ENCODE data around the gene ZNF208. TPM values are rescaled to one million over a fixed set of nuclear protein-coding genes. Genes with fewer than 3 reads are reported as not detected.
A peak's percentile ranks its signal among the peaks of the same experiment; 100 is the strongest.
"Not testable (repeated sequence)": the region's sequence is repeated elsewhere in the genome, so short reads cannot be mapped to it uniquely, and the experiment has no call there.

Gene ZNF208
- 10 to 100 TPM; 11.0 to 16.9 TPM for total RNA-seq
- long read RNA-seq, donor 1, result 0 reads
- long read RNA-seq, donor 2, result 0 reads

DNA sequence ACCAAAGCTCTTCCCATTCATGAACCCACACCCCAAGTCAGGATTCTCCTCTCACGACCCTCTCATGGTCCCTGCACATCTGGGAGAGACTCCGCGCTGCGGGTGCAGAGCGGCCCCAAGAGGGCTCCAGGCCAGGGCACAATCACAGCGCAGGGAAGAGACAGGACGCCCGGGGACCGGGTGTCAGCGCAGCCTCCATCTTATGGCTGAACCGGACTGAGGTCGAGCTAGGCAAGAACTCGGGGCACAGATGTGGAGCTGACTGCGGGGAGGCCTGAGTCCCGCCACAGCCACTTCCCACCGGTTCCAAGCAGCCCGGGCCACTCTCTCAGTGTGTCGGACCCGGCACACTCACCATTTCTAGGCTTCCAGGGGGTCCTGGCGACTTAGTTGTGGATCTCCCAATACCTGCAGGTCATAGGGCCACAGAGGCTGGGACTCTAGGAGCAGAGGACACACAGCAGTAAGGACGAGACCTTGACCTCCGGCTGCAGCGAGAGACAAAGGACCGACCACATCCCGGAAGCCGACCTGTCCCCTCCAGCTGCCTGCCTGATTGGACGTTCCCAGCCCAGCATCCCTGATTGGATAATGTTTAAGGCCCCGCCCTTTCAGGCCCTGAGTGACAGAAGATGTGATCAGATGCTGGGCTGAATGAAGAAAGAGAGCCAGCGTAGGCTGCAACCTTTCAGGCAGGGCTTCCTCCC lies at the start of gene ZNF208:
Gene ZNF208 (minus strand): TSS at position 507 of the 707 bp plus-strand sequence. CDS start 149 bp downstream, at position 358.
- peak; percentile 79 for DNase-seq (ENCODE audit: low spot score)
- intact Hi-C loops (cut with DNase I), result not testable (repeated sequence)

DNA sequence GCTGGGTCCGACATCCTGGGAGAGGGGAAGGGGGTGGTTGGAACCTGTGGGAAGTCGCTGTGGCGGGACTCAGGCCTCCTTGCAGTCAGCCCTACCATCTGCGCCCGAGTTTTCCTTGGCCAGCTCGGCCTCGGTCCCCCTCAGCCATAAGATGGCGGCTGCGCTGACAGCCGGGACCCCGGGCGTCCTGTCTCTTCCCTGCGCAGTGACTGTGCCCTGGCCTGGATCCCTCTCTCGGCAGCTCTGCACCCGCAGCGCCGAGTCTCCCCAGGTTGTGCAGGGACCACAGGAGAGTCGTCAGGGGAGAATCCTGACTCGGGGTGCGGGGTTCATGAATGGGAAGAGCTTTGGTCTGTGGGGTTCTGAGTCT lies 41.9 kb upstream of the ZNF208 start:
- no peak for DNase-seq (ENCODE audit: low spot score)
- intact Hi-C loops (cut with DNase I), result no loop called here

DNA sequence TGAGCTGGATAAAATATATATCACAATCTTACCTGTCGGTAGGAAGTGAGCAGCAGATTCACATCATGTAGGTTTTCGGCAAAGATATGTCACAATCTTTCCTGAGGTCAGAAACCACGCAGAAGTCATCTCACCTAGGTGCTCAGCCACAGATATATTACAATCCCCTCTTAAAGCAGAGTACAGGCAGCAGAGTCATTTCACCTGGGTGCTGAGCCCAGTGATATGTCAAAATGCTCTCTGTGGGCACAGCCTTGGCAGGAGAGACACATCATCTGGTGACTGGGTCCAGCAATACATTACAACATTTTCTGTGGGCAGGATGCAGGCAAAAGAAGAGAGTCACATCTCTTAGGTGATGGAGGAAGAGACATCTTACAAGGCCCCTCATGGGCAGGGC lies 30.4 kb upstream of the ZNF208 start:
- intact Hi-C loops (cut with DNase I); DNase-seq (ENCODE audit: low spot score): not testable (repeated sequence)

DNA sequence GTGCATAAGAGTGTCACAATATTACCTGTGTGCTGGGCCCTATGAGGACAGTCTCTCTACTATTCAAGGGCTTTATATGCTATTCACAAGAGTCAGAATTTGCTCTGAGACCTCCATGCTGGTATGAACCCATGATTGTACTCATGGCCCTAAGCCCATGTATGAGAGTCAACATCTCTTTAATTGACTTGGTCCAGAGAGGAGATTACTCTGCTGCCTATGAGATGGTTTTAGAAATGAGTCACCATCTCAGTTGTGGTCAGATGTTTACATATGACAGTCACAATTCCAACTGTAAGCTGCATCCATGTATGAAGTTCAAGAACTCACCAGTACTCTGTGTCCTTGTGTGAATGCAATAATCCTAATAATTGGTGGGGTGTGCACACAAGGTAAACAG lies 19.9 kb upstream of the ZNF208 start:
- no peak for DNase-seq (ENCODE audit: low spot score)
- intact Hi-C loops (cut with DNase I), result no loop called here

DNA sequence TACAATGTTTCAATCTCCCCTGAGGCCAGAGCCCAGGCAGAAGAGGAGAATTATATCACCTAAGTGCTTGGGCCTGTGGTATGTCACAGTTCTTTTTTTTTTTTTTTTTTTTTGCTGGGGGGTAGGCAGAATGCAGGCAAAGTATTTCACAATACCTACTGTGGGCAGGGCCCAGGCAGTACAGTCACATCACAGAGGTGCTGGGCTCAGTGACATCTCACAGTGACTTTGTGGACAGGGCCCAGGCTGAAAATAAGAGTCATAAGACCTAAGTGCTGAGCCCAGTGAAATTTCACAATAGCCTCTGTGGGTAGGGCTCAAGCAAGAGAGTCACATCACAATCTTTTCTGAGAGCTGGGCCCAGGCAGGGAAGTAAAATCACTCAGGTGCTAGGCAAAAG lies 15.9 kb upstream of the ZNF208 start:
- intact Hi-C loops (cut with DNase I), result no loop called here
- DNase-seq (ENCODE audit: low spot score), result no peak

DNA sequence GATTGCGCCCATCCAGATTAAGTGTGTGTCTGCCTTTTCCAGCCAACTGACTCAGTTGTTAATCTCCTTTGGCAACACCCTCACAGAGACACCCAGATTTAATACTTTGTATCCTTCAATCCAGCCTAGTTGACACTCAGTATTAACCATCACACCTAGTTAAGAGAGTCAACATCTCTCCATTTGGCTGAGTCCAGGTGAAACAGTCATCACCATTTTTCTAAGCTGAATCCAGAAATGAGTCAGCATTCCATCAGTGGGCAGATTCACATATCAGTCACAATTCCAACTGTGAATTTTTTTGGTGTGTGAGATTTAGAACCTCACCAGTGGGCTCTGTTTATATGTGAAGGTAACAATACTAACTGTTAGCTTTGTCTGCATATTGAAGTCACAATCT lies 14.8 kb upstream of the ZNF208 start:
- DNase-seq (ENCODE audit: low spot score); intact Hi-C loops (cut with DNase I): not testable (repeated sequence)

DNA sequence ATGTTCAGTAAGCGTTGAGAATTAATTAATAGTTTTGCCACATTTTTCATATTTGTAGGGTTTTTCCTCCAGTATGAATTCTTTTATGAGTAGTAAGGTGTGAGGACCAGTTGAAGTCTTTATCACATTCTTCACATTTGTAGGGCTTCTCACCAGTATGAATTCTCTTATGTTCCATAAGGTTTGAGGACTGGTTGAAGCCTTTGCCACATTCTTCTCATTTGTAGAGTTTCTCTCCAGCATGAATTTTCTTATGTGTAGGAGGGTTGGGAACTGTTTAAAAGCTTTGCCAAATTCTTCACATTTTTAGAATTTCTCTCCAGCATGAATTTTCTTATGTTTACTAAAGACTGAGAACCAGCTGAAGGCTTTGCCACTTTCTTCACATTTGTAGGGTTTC lies 40.3 kb downstream of the ZNF208 start:
- no peak for DNase-seq (ENCODE audit: low spot score)
- intact Hi-C loops (cut with DNase I), result no loop called here

DNA sequence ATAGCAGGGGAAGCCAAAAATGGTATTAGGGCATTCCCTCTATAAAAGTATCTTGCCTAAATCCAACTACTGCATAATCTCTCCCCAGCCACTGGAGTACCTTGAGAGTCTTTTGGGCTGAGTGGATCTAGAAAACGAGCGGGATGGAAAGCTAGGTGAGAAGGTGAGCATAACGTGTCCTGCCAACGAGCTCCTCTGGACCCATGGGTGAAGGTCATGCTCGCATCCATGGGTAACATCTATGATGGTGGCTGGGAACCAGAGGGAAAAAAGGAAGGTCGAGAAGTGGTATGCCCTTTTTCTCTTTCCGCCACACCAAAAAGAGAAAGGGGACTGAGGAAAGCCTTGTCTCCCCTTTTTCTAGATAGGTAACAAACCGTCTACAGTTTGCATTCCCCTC lies 63.0 kb downstream of the ZNF208 start:
- DNase-seq (ENCODE audit: low spot score), result no peak
- intact Hi-C loops (cut with DNase I), result no loop called here

DNA sequence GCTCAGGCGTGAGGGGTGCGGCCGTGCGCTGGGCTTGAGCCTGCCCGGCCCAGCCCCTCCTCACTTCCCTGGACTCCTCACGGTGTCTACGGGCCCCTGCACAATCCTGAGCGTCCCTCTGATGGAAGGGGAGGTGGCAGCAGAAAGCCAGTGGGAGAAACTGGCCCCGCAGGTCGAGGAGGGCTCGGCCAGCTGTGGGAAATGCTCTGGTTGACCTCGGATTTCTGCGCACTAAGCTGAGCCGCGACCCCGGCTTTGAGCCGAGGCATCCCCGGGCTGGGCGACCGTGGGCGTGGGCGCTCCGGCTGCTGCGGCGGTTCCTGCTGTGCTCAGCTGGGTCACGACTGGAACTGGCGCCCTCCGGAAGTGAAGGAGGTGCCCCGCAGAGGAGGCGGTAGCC lies 70.1 kb downstream of the ZNF208 start:
- DNase-seq (ENCODE audit: low spot score), result no peak
- intact Hi-C loops (cut with DNase I), result no loop called here

DNA sequence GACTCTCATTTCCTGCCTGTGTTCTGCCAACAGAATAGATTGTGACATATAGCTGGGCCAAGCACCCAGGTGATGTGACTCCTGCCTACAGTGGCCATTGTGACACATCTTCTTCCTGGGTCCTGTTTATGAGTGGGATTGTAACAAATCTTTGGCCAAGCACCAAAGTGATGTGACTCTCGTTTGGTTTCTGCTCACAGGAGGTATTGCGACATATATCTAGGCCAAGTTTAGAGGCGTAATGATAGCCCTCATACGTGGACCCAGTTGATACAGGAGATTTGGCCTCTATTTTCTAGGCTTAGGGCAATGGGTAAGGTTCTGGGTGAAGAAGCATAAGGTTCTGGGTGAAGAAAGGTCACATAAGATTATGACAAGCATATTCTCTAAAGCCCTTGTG lies 76.2 kb downstream of the ZNF208 start:
- no peak for DNase-seq (ENCODE audit: low spot score)
- intact Hi-C loops (cut with DNase I), result no loop called here

DNA sequence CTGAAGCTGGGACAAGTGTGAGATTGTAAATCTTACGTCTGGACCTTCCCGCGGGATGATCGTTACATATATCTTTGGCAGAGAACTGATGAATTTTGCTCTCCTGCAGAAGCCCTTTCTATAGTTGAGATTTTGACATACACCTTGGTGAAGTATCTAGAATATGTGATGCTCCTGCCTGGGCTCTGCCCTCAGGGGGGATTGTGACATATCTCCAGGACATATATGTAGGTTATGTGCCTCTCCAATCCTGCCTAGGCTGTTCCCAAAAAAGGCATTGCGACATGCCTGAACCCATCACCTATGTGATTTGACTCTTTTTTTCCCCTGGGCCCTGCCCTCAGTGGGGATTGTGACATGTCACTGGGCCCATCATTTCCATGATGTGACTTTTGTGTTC lies 76.6 kb downstream of the ZNF208 start:
- DNase-seq (ENCODE audit: low spot score), result no peak
- intact Hi-C loops (cut with DNase I), result no loop called here

DNA sequence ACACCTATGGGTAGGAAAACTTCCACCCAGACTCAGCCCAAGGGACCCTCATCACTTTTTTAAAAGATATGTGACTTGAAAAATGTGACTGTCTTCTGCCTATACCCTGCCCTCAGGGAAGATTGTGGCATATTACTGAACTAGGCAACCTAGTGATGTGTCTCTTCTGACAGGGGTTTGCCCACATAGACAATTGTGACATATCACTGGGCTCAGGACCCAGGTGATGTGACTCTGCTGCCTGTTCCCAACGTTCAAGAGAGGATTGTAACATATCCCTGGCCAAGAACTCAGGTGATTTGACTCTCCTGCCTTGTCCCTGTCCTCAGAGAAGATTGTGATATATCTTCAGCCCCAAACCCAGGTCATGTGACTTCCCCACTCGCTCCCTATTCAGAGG lies 88.5 kb downstream of the ZNF208 start:
- intact Hi-C loops (cut with DNase I), result no loop called here
- no peak for DNase-seq (ENCODE audit: low spot score)

DNA sequence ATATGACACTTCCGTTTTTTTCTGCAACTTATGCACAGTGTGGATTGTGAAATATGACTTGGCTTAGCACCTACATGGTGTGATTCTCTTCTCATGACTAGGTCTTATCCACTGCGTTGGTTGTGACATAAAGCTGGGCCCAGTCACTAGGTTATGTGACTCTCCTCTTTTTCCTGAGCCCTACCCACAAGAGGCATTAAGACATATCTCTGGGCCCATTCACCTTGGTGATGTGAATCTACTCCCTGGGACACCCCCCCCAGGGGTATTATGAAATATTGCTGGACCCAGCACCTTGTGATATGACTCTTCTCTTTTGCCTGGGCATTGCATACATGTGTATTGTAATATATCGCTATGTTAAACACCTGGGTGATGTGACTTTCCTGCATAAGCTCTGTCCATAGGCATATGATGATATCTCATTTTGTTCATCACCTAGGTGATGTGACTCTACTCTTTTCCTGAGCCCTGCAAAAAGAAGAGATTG lies 89.0 kb downstream of the ZNF208 start:
- intact Hi-C loops (cut with DNase I), result no loop called here
- no peak for DNase-seq (ENCODE audit: low spot score)

DNA sequence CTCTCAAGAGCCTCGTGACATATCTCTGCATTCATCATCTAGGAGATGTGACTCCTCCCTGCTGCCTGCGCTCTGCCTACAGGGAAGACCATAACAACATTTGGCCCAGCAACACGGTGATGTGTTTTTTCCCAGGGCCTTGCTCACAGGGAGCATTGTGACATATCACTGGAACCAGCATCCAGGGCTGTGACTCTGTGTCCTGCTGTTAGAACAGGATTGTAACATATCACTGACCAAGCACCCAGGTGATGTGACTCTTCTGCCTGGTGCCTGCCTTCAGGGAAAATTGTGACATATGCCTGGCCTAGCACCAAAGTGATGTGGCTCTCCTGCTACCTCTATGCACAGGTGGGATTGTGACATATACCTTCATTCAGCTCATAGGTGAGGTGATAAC lies 95.3 kb downstream of the ZNF208 start:
- no peak for DNase-seq (ENCODE audit: low spot score)
- intact Hi-C loops (cut with DNase I), result no loop called here

DNA sequence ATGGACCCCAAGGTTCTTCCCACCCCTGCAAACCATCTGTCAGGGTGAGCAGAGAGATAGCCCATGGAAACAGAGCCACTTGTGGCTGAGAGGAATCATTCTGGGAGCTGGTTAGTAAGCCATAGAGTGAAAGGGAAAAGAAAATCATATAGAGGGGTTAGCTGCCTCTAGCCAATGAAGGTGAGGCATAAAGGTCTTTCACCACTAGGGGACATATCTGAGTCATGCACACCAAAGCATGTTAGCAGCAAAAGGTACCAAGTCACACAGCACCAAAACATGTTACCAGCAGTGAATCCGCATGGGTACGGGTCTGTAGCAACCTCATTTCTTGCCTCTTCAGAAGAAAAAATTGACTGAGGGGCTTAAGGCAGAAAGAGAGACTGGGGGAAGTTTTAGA lies 98.1 kb downstream of the ZNF208 start:
- intact Hi-C loops (cut with DNase I), result no loop called here
- DNase-seq (ENCODE audit: low spot score), result no peak

DNA sequence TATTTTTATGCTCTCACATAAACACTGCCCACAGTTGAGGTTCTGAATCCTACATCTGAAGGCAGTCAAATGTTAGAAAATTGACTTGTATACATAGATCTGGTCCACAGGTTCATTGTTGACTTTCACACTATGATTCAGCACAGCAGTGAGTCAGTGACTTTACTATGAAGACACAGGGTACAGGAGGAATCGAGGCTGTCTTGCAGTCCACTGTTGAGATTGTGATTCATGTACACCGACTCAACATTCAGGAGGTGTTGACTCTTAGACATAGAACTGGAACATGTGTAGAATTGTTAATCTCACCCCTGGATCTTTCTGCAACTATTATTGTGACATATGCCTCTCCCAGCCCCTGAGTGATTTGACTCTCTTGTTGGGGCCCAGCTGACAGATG lies 100.4 kb downstream of the ZNF208 start:
- intact Hi-C loops (cut with DNase I), result no loop called here
- no peak for DNase-seq (ENCODE audit: low spot score)

DNA sequence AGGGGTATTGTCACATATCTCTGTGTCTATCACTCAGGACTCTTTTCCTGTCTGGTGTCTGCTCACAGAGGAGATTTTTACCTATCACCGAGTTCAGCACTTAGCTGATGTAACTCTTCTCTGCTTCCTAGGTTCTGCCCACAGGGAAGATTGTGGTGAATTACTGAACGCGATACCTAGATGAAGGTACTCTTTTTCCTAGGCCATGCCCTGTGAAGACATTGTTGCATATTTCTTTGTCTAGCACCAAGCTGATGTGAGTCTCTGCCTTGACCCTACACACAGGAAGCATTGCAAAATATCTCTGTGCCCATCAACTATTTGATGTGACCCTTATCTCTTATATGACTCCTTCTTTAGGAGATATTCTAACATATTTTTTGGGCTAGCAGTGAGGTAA lies 102.7 kb downstream of the ZNF208 start:
- DNase-seq (ENCODE audit: low spot score), result no peak
- intact Hi-C loops (cut with DNase I), result loop anchor here in 1 of 2 donors (5.0 kb wide), 1 partner anchor 1651 kb away; no protein-coding TSS in a partner anchor

DNA sequence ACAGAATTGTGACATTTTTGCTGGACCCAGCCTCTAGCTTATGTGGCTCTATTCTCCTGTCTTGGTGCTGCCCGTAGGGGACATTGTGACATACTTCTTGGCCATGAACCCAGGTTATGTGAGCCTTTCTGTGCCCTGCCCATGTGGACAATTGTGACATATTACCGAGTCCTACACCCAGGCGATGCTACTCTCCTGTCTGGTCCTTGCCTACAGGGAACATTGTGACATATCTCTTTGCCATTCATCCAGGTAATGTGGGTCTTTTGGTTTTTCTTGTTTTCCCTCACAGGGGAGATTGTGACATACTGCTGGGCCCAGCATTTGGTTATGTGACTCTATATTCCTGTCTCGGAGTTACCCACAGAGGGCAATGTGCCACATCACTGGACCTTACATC lies 103.2 kb downstream of the ZNF208 start:
- intact Hi-C loops (cut with DNase I), result loop anchor here in 1 of 2 donors (5.0 kb wide), 1 partner anchor 1650 kb away; no protein-coding TSS in a partner anchor

DNA sequence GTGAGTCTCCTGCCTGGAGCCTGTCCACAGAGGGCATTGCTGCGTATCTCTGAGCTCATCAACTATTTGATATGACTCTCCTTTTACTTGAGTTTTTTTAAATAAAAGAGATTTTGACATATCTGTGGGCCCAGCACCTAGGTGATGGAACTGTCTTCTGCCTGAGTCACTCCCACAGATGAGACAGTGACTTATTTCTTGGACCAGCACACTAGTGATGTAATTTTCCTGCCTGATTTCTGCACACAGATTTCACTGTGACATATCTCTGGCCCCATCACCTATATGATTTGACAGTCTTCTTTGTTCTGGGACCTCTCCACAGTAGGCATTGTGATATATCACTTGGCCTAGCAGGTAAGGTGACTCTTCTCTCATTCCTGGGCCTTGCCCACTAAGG lies 108.2 kb downstream of the ZNF208 start:
- no peak for DNase-seq (ENCODE audit: low spot score)
- intact Hi-C loops (cut with DNase I), result no loop called here

More for the DNA sequence above, 103.2 kb downstream of the ZNF208 start:
- no peak for DNase-seq (ENCODE audit: low spot score)

DNA sequence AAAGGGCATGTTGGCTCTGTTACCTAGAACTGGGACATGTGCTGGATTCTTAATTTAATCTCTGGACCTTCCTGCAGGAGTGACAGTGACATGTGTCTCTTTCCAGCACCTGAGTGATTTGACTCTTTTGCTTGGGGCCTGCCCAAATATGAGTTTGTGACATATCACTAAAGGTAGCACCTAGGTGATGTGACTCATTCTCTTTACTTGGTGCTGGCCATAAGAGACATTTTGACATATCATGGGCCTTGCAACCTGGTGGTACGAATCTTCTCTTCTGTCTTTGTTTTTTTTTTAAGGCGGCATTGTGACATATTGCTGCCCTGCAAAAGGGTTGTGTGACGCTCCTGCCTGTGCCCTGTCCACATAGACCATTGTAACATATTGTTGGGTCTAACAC lies 108.9 kb downstream of the ZNF208 start:
- no peak for DNase-seq (ENCODE audit: low spot score)
- intact Hi-C loops (cut with DNase I), result no loop called here

DNA sequence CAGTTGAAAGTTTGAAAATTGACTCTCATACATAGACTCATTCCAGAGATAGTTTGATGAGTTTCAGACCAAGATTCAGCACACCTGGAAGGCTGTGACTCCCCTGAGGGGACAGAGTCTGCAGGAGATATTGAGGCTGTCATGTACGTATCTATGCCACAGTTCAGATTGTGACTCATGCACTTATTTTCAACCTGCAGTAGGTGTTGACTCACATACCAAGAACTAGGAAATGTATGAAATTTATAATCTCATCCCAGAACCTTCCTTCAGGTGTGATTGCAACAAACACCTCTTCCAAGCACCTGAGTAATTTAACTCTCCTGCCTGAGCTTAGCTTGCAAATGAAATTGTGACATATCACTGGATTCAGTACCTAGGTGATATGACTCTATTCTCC lies 110.3 kb downstream of the ZNF208 start:
- DNase-seq (ENCODE audit: low spot score), result no peak
- intact Hi-C loops (cut with DNase I), result no loop called here

All from posterior vena cava (tissue), 2 donors.